HTR-8/SVneo (cell line): ENCODE data around the gene TRMT1.

Source experiments
- DNase-seq: peaks from one replicate; pipeline ENCODE4 v3.0.0; 2011; ENCODE audit warnings: low spot score, mixed read lengths; ENCODE audit not compliant: insufficient read length
- FAIRE-seq: peaks from 2 replicates; lab custom pipeline; 2011; peaks lifted over from hg19 to GRCh38; lab: Jason Lieb, UNC

The TRMT1 gene

DNA sequence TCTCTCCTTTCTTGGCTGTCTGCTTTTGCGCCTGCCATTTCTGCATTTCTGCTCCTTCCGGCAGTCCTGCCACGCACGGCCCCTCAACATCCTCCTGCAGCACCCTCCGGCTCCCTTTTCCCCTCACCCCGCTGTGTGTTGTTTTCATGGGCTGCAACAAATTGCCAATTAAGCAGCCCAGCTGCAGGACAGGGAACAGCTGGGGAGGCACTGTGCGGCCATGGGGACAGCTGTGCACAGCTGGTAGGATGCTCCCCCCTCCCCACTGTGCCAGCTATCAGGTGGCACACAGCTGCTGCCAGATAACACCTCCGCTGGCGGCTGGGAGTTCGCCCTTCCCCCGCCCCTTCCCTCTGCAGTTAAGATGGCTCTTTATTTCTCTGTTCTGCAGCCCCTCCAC lies 39.3 kb downstream of the TRMT1 start:
- FAIRE-seq (no peak), DNase-seq (no peak)

DNA sequence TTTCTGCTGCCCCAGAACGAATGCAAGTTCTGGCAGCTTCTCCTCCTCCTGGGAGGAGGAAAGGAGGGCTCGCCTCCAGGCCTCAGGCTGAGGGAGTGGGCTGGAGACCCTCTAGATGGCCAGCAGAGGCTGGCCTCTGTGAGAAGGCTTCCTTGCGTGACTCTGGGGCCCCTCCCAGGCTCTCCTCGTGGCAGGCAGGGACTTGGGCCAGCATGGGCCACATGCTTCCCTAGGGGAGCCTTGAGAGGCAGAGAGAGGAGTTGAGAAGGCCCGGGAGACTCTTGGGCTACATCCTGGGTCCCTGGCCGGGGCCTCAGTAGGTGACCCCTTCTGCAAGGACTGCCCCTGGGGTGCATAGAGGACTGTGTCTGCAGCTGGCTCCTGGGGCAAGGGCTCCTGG lies 39.8 kb downstream of the TRMT1 start:
- no peak for FAIRE-seq
- no peak for DNase-seq

DNA sequence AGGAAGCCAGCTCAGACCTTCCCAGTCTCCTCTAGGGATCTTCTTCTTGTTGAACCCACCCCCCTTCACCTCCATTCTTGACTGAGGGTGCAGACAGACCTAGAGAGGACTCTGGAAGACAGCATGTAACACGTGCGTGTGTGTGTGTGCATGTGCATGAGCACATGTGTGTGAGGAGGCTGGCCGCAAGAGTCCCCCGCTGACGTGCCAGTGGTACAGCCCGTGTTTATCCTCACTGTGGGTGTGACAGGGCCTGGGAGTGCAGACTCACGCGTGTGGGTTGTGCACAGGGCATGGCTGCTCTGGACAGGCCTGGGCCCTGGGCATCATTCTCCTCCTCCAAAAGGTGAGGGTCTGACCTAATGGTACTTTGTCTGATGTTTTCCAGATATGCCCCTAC lies 40.2 kb downstream of the TRMT1 start:
- DNase-seq (no peak), FAIRE-seq (no peak)

DNA sequence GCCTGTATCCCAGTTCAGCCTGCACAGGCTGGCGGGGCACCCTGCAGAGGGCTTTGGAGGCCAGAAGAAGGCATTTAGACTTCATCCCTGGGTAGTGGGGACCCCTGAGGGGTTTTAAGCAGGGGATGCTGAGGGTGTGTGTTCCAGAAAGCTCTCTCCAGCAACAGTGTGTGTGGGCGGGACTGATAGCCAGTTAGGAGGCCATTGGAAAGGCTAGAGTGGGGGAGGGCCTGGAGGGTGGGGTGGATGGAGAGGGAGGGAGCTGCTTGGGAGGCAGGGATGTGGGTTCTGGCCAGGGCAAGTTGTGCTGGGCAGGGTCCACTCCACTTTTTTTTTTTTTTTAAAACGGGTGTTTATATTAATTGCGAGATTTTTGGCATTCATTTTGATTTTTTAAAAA lies 42.2 kb downstream of the TRMT1 start:
- FAIRE-seq = no peak

DNA sequence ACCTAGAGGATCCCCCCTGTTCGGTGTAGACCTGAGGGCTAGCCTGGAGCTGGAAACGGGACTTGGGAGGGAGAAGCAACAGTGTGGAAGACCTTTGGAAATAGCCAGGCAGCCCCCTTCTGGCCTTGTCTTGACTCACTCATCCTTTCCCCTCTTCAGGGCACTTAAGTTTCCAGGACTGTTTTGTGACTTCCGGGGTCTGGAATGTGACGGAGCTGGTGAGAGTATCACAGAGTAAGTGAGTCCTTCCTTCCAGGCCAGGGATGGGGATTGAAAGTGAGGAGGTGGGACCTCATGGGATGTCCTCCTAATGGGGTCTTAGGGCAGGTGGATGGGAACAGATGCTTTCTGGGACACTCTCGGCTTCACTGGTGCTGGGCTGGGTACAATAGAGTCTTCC lies 43.3 kb downstream of the TRMT1 start:
- DNase-seq (no peak), FAIRE-seq (no peak)

More for the DNA sequence above, 42.2 kb downstream of the TRMT1 start:
- no peak for DNase-seq

DNA sequence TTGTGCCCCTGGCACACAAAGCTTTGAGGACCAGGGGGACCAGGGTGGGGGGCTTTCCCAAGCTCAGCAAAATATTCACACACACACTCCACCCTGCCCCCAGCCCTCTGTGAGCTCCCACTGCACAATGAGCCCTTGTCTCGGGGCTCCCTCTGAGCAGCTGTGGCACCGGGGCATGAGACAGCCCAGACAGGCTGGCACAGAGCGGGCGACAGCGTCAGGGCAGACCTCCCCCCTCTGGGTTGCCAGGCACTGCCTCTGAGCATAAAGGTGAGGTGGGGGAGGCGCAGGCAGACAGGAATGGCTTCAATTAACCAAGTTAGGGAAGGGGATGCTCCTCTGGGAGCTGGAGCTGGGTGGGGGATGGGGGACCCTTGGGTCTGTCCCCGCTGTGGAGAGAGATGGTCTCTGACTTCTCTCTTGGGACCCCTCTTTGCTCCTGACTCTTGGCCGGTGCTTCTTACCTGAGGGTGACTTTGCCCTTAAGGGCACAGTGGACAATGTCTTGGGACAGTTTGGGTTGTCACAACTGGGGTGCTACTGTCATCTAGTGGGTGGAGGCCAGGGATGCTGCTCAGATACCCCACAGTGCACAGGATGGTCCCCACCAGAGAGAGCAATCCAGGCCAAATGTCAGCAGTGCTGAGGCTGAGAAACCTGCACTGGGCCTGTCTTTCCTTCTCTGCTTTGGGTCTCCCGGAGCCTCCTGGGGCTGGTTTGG lies 44.2 kb downstream of the TRMT1 start:
- no peak for FAIRE-seq
- no peak for DNase-seq

DNA sequence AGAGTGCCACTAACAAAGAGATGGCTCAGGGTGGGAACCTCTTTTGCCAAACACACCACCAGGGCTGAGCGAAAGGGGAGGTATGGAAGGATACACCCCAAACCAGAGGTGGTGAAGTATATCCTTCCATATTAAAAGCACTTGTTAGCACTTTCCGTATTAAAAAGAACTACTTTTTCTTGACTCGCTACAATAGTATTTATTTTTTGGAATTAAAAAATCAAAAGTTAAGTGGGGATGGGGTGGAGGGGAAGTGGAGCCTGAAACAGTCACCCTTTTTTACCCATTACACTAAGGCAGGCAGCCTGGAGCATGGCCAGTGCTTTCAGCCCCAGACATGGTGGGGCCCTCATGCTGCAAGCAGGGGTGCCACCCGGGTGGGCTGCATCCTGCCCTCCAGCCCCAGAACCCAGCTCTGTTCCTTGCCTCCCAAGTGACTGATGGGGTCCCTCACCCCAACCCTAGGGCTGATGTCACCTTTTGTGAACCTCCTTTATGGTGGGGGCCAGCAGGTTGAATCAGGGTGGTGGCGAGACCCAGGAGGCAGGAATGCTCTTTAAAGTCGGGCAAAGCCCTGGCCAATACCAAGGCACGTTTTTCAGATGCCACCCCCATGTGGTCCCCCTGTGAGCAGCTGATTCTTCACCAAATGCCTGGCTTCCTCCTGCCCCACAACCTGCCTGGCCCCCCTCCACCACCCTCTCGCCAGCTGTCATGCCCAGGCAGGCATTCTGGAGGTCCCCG lies 44.9 kb downstream of the TRMT1 start:
- DNase-seq = no peak
- FAIRE-seq = no peak

DNA sequence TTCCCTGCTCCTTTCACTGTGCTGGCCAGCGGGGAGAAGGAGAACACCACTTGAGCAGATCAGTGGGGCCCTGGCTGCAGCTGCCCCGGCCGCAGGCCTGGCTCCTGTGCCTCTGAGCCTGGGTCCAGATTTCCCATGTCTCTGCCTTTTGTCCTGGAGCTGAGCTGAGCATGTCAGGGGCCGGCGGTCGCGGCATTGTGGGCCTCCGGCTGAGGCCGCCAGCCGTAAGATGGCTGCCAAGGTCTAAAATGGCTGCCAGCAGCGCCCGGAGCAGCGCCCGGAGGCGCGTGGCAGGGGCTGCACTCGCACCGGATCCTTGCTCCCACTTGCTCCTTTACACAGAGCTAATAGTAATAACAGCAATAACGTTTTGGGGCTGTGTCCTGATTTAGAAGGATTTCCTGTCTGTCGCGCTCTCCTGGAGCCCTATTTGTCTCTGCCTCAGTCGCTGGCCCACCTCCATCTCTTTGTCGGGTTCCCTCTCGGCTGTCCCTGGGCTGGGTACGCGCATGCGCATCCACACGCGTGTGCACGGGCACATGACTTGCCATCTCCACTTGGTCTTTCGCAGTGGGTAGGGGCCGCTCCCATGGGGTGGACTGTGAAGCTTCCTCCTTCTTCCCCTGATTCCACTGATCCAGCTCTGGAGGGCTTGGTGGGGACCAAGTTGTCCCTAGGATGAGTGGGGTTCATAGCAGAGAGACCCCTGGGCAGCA lies 46.0 kb downstream of the TRMT1 start:
- DNase-seq (no peak), FAIRE-seq (no peak)

DNA sequence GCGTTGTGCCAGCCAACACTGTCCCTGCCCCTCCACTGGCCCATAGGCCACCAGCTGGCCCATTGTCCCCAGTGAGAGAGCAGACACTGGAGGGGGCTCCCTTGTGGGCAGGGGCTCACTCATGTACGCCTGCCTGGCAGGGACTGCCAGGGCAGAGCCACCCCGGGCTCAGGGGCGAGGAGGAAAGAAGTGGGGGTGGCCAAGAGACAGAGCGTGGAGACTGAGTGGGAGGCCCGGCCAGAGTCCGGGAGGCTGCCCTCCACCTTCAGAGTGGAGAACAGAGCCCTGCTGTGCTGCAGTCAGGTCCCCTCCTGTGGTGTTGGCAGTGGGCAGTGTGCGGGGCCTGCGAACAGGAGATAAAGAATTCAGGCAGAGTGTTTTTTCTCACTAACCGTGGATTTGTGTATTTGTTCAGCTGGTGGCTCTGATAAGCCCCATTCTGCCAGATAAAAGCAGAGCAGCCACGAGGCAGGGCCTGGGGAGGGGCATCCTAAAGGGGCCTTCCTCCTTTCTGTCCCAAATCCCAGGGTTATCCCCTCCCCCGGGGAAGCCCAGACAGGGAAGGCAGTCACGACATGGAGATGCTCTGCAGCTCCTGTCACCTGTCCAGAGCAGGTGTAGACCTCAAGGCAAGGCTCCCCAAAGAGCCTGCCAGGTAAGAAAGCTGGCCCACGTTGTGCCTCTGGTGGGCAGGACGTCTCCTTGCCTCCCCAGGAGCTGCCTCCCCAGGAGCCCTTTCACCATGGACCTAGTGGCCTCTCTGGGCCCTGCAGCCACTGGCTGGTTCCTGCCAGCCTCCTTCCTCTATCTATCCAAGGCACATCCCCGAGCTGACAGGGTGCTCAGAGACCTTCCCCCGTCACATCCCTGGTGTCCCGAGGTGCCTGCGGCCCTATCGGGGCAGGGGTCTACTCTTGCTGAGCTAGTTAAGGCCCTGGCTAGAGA lies 46.9 kb downstream of the TRMT1 start:
- FAIRE-seq (no peak), DNase-seq (no peak)

DNA sequence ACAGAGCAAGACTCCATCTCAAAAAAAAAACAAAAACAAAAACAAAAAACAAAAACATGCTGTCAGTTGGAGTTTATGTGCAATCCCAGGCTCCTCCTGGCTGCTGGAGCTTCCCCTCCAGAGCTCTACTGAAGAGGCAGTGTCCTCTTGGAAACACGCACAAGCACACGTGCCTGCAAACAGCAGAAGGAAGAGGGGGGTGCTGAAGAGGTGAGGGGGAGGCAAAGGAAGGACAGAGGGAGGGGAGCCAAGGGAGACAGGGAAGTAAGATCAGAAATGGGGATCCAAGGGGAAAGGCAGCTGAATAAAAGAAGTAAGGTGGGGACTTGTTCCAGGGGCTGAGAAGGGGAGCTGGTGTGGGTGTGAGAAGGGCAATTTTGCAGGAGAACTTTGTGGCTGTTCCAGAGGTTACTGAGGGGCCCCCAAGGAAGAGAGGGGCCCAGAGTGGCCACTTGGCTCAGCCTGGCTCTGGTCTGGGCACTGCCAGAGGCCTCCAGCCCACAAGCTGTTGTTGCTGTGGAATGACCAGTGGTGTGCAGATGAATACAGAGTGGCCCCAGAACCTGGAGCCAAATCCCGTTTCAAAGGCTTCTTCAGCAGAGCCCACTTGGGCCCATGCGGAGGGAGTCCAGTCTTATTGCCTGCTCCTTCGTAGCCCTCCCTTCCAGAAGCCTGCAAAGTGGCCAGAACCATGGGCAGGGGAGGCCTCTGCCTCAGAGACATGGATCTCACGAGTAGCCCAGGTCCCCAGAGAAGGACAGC lies 48.3 kb downstream of the TRMT1 start:
- no peak for FAIRE-seq

DNA sequence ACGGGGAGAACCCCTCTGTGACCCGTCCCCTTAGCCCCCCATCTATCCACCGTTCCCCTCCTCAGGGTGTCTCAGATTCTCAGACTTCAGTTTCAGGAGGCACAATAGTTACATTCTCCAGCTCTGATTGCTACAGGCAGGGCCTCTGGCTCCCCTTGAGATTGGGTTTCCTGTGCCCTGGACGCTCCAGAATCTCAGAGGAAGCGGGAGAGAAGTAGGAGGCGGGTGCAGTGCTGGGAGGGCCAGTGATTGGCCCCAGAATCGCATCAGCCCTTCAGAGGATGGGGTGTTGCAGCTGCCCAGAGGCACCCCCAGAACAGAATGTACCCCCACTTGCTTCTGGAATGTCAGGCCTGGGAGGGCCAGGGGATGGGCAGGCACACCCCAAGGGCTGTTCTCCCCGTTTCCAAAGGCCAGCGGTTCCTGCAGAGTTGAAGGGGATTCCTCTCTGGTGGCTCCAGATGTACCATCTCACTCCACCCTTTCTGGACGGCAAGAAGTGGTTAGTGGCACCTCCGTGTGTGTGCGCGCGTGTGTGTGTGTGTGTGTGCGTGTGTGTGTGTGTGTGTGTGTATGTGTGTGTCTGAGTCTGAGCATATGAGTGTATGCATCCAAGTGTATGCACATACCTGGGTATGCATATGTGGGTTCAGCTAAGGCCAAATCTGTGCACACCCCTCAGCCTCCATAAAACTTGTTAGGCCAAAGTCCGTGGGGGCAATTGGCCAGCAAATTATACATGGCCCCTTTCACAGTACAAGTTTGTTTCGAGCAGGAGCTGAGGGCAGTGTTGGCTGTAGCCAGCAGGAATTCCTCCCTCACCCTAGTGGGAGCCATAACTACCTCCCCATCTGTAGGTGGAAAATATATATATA lies 49.4 kb downstream of the TRMT1 start:
- no peak for DNase-seq
- peak; percentile 54 for FAIRE-seq

More for the DNA sequence above, 48.3 kb downstream of the TRMT1 start:
- DNase-seq = no peak

DNA sequence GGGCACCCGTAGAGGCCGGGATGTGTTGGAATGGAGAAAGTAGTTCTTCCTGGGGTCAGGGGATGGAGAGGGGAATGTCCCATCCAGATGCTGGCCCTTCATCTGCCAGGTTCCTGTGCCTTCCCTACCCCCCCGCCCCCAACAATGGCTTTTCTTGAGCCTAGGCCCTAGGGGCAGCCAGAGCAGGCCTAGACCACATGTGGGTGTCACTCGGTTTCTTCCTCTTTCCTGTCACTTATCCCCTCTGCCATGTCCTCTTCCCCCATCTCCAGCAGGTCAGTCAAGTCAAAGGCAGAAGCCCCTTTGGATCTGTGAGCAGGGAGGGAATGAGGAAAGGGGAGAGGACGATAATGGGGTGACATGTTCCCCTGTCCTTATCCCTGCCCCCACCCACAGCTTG lies 50.3 kb downstream of the TRMT1 start:
- FAIRE-seq (no peak), DNase-seq (no peak)

DNA sequence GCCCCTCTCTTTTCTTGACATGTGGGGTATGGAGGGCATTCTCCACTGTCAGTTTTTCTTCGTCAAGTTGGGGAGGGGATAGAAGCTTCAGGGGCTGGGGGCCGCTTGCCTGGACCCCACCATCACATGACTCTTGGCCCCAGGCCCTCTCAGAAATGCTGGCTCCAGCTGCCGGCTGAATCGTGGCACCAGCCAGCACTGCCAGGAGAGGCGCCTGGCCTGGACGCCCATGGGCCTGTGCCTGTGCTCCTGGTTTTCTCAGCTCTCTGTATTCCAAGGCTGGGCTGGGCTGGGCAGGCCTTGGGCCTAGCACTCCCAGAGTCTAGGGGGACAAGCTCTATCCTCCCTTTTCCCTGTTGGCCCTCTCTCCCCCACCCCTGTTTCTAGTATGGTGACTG lies 52.4 kb downstream of the TRMT1 start:
- FAIRE-seq = no peak
- no peak for DNase-seq

DNA sequence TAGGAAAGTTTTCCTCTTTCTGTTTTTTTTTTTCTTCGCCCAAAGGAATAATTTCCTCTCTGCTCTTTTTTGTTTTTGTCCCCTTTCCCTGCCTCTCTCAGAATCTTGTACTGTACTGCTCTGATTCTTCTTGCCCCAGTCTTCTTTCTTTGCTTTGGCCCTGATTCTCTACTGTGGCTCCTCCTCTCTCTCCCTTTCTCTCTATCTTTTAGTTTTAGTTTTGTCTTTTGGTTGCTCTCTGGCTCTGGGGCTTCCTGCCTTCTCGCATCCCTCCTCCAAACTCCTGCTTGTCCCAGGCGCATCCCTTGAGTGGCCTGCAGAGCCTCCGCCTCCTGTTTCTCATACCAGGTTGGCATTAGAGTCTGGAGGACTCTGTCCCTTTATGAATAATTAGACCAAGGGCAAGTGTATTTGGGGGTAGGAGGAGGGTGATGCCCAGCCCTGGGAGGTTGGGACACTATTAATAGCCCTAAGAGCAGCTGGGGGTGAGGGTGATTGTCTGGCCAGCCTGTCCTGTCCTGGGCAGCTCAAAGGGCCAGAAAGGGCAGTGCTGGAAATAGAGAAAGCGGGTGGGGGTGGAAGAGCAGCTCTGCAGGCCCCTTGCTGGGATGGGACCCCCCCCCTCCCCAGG lies 53.0 kb downstream of the TRMT1 start:
- no peak for FAIRE-seq
- no peak for DNase-seq

DNA sequence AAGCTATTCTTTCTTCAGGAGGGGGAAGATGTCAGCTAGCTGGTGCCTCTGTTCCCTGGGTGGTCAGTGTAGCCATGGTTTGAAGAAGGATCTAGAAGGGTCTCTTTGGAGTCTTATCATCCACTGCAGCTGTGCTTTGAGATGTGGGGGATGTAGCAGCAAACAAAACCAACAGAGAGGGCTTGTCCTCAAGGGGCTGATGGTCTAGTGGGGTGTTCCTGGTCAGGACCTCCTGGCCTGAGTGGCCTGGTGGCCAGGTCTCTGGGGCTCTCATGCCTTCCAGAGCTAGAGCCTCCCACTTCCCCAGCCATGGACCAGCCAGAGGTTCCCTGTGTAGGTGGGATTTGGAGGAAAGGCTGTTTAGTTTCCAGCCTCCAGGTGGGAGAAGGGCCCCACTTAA lies 54.2 kb downstream of the TRMT1 start:
- FAIRE-seq = no peak

DNA sequence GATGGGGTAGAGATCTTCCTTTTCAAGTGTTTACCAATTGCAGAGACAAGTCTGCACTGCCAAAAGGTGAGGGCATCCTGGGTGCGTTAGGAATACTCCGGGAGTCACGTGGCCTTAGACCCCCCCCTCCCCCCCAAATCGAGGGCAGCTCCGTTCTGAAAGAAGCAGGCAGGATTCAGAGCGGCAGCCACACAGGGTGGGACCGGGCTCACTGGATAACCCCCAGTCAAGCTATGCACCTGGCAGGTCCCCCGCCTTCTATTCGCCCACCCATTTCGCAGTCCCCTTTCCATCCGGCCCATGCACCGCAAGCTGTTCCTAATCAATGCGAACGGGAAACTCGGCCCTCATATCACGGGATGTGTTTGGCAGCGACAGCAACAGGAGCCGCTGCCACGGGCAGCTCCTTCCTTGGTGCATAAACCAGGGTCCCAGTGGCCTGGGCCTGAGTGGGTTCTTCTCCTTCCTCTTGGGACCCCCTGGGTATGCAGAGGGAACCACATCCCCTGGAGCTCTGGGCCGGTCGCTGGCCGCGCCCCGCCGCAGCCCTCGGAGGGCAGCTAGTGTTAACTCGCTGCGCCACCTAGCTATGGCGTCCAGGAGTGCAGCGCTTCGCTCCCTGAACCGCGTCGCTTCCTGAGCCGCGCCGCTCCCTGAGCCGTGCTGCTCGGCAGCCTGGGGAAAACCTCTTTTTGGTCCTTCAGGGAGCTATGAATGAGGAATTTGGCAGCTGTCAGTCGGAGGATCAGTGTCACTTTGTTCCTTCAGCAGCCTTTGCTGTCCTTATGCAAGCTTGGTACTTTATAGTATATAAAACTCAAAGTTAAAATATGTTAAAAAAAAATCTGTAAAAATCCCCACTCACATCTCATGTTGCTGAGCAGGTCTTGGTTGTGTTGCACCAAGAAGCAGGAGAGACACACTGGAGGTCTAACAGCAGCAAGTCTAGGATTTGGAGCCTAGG lies 55.3 kb downstream of the TRMT1 start:
- FAIRE-seq = peak; percentile 80
- peak; percentile 85 for DNase-seq

More for the DNA sequence above, 54.2 kb downstream of the TRMT1 start:
- no peak for DNase-seq
